Measurements from ENCODE around the gene SLC6A8. TPM values are rescaled to one million over a fixed set of nuclear protein-coding genes. Genes with fewer than 3 reads are reported as not detected.

SLC6A8 gene
- total RNA-seq, 1 donor from 2014 or later: 229 TPM

- DNase-seq: no peak
- H3K4me1 ChIP-seq: no peaks in the 10 kb centered on the region
- peaks cover 23% of the 10 kb centered on the region for H3K36me3 ChIP-seq
- H3K4me3 ChIP-seq: no peak overlapping the region
- H3K27me3 ChIP-seq (ENCODE audit: low read depth): no peaks in the 10 kb centered on the region
- H3K27ac ChIP-seq (replicated peaks): no peak overlapping the region
- TF ChIP-seq CTCF (IDR thresholded peaks at IDR 0.05; ENCODE audit: borderline replicate concordance): no peak
- no peaks in the 10 kb centered on the region for H3K9me3 ChIP-seq (replicated peaks)
- intact Hi-C loops (cut with micrococcal nuclease): no loop called here
Measured at GRCh38 chrX:153735274-153735673, 47.5 kb downstream of the SLC6A8 start.

- Histone ChIP-seq H3K9me3 (replicated peaks) (no peaks in the 10 kb centered on the region), H3K4me1 (no peaks in the 10 kb centered on the region), H3K4me3 (no peak overlapping the region), H3K36me3 (peaks cover 19% of the 10 kb centered on the region), H3K27me3 (ENCODE audit: low read depth) (no peaks in the 10 kb centered on the region), H3K27ac (replicated peaks) (no peak overlapping the region)
- no peak for TF ChIP-seq CTCF (IDR thresholded peaks at IDR 0.05; ENCODE audit: borderline replicate concordance)
- no peak for DNase-seq
- intact Hi-C loops (cut with micrococcal nuclease): no loop called here
Measured at GRCh38 chrX:153736071-153736820, 48.5 kb downstream of the SLC6A8 start.

- peaks cover 14% of the 10 kb centered on the region for H3K36me3 ChIP-seq
- no peak overlapping the region for H3K27ac ChIP-seq (replicated peaks)
- intact Hi-C loops (cut with micrococcal nuclease): no loop called here
- no peak for TF ChIP-seq CTCF (IDR thresholded peaks at IDR 0.05; ENCODE audit: borderline replicate concordance)
- H3K27me3 ChIP-seq (ENCODE audit: low read depth): no peaks in the 10 kb centered on the region
- no peaks in the 10 kb centered on the region for H3K9me3 ChIP-seq (replicated peaks)
- DNase-seq: no peak
- no peak overlapping the region for H3K4me3 ChIP-seq
- no peaks in the 10 kb centered on the region for H3K4me1 ChIP-seq
Measured at GRCh38 chrX:153736871-153737441, 49.2 kb downstream of the SLC6A8 start.

- no peak overlapping the region for H3K27ac ChIP-seq (replicated peaks)
- H3K27me3 ChIP-seq (ENCODE audit: low read depth): no peaks in the 10 kb centered on the region
- no peak overlapping the region for H3K4me3 ChIP-seq
- no peak for DNase-seq
- no peaks in the 10 kb centered on the region for H3K4me1 ChIP-seq
- intact Hi-C loops (cut with micrococcal nuclease): no loop called here
- H3K36me3 ChIP-seq: peaks cover 12% of the 10 kb centered on the region
- H3K9me3 ChIP-seq (replicated peaks): no peaks in the 10 kb centered on the region
- no peak for TF ChIP-seq CTCF (IDR thresholded peaks at IDR 0.05; ENCODE audit: borderline replicate concordance)
Measured at GRCh38 chrX:153738056-153738605, 50.4 kb downstream of the SLC6A8 start.

GRCh38 chrX:153739754-153740486, 52.2 kb downstream of the SLC6A8 start:
- DNase-seq: no peak

More at GRCh38 chrX:153739754-153740486, 52.2 kb downstream of the SLC6A8 start:
- intact Hi-C loops (cut with micrococcal nuclease): no loop called here
- Histone ChIP-seq H3K4me1 (peaks cover 13% of the 10 kb centered on the region), H3K9me3 (replicated peaks) (no peaks in the 10 kb centered on the region), H3K4me3 (no peak overlapping the region), H3K27me3 (ENCODE audit: low read depth) (no peaks in the 10 kb centered on the region), H3K36me3 (peaks cover 12% of the 10 kb centered on the region), H3K27ac (replicated peaks) (no peak overlapping the region)
- no peak for TF ChIP-seq CTCF (IDR thresholded peaks at IDR 0.05; ENCODE audit: borderline replicate concordance)

All from left ventricle myocardium inferior (tissue), 1 donor.